Measurements from ENCODE around the gene ADCY7. TPM values are rescaled to one million over a fixed set of nuclear protein-coding genes. Genes with fewer than 3 reads are reported as not detected.

ADCY7 gene
- total RNA-seq, 1 experiment from 2014 or later: 4.0 TPM

DNA sequence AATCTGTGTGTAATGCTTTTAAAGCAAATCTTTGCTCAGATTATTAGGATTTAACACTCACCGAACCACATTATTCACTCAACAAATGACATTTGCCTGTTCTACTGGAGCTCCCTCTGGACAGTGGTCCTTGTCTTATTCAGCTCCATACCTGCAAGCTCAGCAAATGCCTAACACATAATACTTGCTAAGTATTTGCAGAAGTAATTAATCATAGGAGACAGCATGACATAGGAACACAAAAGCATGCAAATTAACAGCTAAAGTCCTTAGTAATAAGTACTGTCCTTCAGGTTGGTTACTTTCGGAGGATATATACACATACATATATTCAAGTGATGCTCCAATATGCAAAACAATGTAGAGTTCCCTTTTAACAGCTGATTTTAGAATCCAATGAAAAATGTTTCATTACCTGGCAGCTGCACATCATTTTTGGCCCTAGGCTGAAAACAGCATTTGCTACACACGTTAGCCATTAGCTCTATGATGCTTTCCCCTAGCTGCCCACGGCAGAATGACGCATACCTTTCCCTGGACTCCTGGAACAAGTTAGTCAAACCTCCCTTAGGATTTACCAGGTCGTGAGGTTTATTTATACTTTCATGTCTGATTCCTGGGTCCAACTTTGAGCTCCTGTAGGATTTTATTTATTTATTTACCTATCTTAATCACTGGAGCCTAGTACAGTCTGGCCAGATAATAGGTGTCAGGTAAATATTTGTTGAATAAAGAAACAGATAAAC is 93.9 kb downstream of the ADCY7 start:
- H3K4ac ChIP-seq (ENCODE audit: low read depth, low read length): no peak overlapping the region
- H2AK5ac ChIP-seq (ENCODE audit: insufficient read length, low read length): no peak overlapping the region
- no peak overlapping the region for H3K14ac ChIP-seq (ENCODE audit: insufficient read depth, low read length)
- no peak overlapping the region for H3K27ac ChIP-seq (ENCODE audit: insufficient read length, low read depth, low read length)
- H4K5ac ChIP-seq (ENCODE audit: insufficient read length, low read depth, low read length): no peak overlapping the region
- DNase-seq: no peak
- H2BK120ac ChIP-seq (ENCODE audit: low read depth, low read length, poor library complexity, severe bottlenecking): no peak overlapping the region
- H3K56ac ChIP-seq (ENCODE audit: insufficient read length, low read depth, low read length): no peak overlapping the region
- H4K20me1 ChIP-seq (ENCODE audit: control insufficient read depth, insufficient read depth, insufficient read length): no peaks in the 10 kb centered on the region
- H3K4me1 ChIP-seq (ENCODE audit: insufficient read depth, low read length): no peaks in the 10 kb centered on the region
- H3T11ph ChIP-seq (ENCODE audit: low read length): no peak overlapping the region
- no peak overlapping the region for H3K4me2 ChIP-seq (ENCODE audit: insufficient read depth, insufficient read length, low read length)
- no CpG with 5 or more reads among the region's 6 CpGs for WGBS (ENCODE audit: extremely low coverage, insufficient read length, low lambda C conversion rate)
- no peaks in the 10 kb centered on the region for H3K27me3 Mint-ChIP-seq (ENCODE audit: low read depth)
- no peaks in the 10 kb centered on the region for H3K79me1 ChIP-seq (ENCODE audit: insufficient read depth, low read depth, low read length, poor library complexity, severe bottlenecking)
- H3K18ac ChIP-seq (ENCODE audit: insufficient read length, low read depth, low read length): no peak overlapping the region
- no peak overlapping the region for H2BK12ac ChIP-seq (ENCODE audit: insufficient read length, low read depth, low read length)
- H4K8ac ChIP-seq (replicated peaks; ENCODE audit: insufficient read length, low read depth, low read length): no peak overlapping the region
- no peaks in the 10 kb centered on the region for H3K23me2 ChIP-seq (ENCODE audit: insufficient read length, low read depth, low read length, poor library complexity, severe bottlenecking)
- H2BK15ac ChIP-seq (ENCODE audit: low read depth, low read length): no peak overlapping the region
- no peaks in the 10 kb centered on the region; the same call in 1 of the 2 replicates for H3K79me2 ChIP-seq (ENCODE audit: insufficient read depth, low read length)
- H3K4me1 Mint-ChIP-seq: peaks cover 4 to 5% of the 10 kb centered on the region in 2 experiments
- H2AFZ ChIP-seq (ENCODE audit: low read length): no peak overlapping the region
- TF ChIP-seq, protein P1, sequence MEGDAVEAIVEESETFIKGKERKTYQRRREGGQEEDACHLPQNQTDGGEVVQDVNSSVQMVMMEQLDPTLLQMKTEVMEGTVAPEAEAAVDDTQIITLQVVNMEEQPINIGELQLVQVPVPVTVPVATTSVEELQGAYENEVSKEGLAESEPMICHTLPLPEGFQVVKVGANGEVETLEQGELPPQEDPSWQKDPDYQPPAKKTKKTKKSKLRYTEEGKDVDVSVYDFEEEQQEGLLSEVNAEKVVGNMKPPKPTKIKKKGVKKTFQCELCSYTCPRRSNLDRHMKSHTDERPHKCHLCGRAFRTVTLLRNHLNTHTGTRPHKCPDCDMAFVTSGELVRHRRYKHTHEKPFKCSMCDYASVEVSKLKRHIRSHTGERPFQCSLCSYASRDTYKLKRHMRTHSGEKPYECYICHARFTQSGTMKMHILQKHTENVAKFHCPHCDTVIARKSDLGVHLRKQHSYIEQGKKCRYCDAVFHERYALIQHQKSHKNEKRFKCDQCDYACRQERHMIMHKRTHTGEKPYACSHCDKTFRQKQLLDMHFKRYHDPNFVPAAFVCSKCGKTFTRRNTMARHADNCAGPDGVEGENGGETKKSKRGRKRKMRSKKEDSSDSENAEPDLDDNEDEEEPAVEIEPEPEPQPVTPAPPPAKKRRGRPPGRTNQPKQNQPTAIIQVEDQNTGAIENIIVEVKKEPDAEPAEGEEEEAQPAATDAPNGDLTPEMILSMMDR (conservative IDR thresholded peaks at IDR 0.05): no peak
- no peaks in the 10 kb centered on the region for H3K27me3 ChIP-seq (ENCODE audit: insufficient read depth, low read length)
- no peaks in the 10 kb centered on the region for H3K9me3 Mint-ChIP-seq
- no peak overlapping the region for H2BK20ac ChIP-seq (ENCODE audit: low read depth, low read length, poor library complexity, severe bottlenecking)
- no peak overlapping the region for H3K9ac ChIP-seq (ENCODE audit: extremely low read depth, insufficient read length, low read length)
- no peak overlapping the region for H4K91ac ChIP-seq (ENCODE audit: insufficient read length, low read depth, low read length)
- H3K4me3 Mint-ChIP-seq: no peak overlapping the region
- H3K23ac ChIP-seq (ENCODE audit: insufficient read length, low read depth, low read length): no peak overlapping the region
- peaks cover 22 to 58% (median 36%) of the 10 kb centered on the region in 3 experiments; a peak in 6 of 7 replicates for H3K36me3 Mint-ChIP-seq (ENCODE audit: insufficient read depth in 1 of 3, low read depth in 3 of 3)
- no peaks in the 10 kb centered on the region for H3K9me3 ChIP-seq (ENCODE audit: control insufficient read depth, low read depth, low read length)
- H3K27ac Mint-ChIP-seq: peak overlapping the region in 1 of 3 experiments; percentile 35; a peak in 1 of 7 replicates
- H2BK5ac ChIP-seq (ENCODE audit: insufficient read length, low read length): no peak overlapping the region

Measured in H9 (cell line).